ENCODE data around the gene CAMK2D.

DNA sequence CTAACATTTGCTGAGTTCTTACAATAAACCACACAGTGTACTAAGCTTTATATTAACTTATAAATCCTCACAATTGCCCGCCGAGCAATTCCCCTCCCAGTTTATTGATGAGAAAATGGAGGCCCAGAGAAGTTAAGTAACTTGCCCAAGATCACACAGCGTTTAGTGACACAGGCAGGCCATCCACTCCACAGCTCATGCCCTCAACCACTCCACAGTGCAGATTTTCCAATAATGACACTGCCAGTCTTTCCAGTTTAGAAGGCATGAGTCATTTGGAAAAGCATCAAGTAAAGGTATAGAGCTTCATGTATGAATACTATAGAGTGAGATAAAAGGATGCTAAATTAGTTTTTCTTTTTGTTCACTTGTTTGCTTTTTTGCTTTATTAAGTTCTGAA, 208.5 kb downstream of the CAMK2D start:
- TF ChIP-seq, protein P1, sequence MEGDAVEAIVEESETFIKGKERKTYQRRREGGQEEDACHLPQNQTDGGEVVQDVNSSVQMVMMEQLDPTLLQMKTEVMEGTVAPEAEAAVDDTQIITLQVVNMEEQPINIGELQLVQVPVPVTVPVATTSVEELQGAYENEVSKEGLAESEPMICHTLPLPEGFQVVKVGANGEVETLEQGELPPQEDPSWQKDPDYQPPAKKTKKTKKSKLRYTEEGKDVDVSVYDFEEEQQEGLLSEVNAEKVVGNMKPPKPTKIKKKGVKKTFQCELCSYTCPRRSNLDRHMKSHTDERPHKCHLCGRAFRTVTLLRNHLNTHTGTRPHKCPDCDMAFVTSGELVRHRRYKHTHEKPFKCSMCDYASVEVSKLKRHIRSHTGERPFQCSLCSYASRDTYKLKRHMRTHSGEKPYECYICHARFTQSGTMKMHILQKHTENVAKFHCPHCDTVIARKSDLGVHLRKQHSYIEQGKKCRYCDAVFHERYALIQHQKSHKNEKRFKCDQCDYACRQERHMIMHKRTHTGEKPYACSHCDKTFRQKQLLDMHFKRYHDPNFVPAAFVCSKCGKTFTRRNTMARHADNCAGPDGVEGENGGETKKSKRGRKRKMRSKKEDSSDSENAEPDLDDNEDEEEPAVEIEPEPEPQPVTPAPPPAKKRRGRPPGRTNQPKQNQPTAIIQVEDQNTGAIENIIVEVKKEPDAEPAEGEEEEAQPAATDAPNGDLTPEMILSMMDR (conservative IDR thresholded peaks at IDR 0.05) = no peak
- no peak for TF ChIP-seq ZFX (IDR thresholded peaks at IDR 0.05)

Measured in C4-2B (cell line).